Astrocyte of the hippocampus (primary cell): Measurements from ENCODE around the gene SCLY.

Experiments used
- DNase-seq: peaks from one replicate; pipeline ENCODE4 v3.0.0; 2011; ENCODE audit warnings: low read depth, low spot score

SCLY gene

DNA sequence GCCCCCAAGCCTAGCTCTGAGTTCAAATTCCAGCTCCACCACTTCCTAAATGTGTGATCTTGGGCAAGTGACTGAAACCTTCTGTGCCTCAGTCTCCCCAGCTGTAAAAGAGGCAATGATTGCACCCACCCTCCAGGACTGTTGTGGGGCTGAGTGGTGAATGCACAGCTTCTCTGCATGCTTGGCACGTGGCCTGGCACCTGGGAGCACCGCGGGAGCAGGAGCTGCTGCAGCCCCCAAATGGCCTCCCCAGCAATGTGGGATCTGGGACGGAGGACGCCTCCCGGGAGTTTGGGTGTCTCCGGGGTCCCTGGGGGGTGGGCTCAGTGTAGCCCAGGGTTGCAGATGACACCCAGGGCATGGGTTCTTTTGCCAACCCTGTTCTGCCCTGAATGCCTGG, 79.2 kb downstream of the SCLY start:
- DNase-seq: no peak

DNA sequence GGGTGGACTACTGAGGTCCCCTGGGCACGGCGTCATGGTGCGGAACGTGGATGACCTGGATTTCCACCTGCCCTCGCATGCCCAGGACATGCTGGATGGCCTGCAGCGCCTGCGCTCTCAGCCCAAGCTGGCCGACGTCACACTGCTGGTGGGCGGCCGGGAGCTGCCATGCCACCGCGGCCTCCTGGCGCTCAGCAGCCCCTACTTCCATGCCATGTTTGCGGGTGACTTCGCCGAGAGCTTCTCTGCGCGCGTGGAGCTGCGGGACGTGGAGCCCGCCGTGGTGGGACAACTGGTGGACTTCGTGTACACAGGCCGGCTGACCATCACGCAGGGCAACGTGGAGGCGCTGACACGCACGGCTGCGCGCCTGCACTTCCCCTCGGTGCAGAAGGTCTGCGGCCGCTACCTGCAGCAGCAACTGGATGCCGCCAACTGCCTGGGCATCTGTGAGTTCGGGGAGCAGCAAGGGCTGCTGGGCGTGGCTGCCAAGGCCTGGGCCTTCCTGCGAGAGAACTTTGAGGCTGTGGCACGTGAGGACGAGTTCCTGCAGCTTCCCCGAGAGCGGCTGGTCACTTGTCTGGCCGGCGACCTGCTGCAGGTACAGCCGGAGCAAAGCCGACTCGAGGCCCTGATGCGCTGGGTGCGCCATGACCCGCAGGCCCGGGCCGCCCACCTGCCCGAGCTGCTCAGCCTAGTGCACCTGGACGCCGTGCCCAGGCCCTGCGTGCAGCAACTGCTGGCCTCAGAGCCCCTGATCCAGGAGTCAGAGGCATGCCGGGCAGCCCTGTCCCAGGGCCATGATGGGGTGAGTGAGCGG, 80.1 kb downstream of the SCLY start:
- no peak for DNase-seq

DNA sequence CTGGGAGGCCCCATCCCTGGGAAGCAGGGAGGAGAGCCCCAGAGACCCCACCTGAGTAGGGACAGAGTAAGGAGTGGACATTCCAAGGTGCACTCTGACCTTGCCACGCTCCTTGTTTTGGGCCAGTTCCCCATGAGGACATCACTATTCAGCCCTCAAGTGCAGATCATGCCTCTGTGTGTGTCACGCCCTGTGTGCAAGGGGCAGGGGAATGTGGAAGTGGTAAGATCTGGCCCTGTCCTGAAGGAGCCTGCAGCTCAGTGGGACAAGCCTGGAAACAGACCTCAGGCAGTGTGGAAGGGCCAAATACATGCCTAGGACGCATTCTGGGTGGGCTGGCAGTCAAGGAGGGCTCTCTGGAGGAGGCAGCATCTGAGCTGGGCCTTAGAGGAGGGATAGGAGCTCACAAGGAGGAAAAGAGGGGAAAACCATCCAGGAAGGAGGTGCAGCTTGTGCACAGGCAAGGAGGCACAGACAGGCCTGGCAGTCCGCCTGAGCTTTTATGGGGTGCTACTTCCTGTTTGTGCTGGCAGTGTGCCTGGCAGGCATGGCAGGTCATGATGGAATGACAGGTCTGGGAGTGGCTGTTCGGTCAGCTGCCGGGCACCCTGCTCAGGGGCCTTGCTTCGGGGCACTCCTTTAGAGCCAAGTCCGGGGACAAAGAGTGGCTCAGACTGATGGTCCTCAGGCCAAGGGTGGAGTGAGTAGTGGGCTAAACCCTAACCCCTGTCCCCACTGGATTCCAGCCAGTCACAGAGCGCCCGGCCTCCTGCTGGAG, 80.9 kb downstream of the SCLY start:
- DNase-seq: no peak

DNA sequence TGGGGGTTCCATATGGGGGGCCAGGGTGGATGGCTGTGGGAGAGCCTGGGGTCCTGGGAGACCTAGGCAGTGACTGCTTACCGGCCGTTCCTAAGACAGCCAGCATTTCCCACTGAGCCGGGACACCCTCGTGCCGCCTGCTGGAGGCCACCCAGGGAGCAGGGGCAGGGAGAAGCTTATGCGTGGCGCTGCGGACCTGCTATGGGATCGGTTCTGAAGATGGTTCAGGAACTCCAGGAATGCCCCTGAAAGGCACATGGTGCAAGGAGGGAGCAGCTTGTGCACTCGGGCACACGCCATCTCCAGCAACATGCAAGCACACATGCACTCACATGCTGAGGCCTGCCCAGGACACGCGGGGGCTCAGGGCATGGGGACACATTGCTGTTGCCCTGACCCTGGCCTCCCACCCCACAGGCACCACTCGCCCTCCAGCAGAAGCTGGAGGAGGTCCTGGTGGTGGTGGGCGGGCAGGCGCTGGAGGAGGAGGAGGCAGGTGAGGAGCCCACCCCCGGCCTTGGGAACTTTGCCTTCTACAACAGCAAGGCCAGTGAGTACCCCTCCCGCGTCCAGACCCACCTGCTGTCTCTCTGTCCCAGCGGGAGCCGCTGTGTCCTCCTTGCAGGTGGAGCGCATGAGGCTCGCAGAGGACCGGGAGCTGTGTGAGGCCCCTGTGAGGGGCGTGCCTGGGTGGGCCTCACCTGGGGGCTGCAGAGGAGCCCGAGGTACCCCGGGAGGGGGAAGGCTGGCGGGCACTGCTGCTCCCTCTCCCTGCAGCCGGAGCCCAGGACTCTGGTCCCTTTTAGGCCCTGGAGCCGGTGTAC, 81.8 kb downstream of the SCLY start:
- no peak for DNase-seq

DNA sequence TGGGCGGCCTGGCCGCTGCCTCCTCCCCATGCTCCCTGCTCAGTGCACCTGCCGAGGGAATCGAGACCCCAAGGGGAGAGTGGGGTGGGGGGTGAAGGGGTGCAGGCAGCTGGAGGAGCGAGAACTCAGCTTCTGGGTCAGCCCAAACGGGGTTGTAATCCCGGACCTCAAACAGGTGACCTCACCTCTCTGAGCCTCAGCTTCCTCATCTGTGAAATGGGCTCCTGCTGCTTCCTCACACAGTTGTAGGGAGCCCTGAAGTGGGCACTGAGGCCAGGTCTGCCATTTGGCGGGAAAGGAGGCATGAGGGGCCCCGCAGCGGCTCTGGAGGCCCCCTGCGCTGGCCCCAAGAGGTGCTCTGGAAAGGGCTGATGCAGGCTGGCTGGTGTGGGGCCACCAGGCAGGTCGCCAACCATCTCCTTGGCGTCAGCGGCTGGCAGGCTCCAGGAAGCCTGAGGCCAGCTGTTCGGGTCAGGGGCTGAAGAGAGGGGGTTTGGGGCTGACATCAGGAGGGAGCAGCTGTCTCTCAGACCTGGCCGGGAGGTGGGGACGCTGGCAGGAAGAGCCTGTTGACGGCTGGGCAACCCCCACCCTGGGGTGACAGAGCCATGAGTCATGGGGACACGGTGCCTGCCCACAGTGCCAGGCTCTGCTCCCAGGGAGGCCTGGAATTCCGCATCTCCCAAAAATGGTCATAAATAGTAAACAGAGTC, 82.6 kb downstream of the SCLY start:
- peak; percentile 70 for DNase-seq

DNA sequence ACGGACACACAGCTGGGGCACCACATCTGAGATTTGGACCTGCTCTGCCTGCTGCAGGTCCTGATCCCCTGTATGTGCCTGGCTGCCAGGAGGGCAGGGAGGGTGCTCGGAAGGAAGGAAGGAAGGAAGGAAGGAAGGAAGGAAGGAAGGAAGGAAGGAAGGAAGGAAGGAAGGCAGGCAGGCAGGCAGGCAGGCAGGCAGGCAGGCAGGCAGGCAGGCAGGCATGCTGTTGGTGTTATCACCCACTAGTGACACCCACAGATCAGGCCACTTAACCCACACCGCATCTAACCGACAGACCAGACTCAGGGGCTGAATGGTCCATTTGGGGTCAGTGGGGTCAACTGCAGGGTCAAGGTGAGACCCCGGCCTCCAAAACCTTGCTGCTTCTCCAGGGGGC, 83.5 kb downstream of the SCLY start:
- DNase-seq: no peak

DNA sequence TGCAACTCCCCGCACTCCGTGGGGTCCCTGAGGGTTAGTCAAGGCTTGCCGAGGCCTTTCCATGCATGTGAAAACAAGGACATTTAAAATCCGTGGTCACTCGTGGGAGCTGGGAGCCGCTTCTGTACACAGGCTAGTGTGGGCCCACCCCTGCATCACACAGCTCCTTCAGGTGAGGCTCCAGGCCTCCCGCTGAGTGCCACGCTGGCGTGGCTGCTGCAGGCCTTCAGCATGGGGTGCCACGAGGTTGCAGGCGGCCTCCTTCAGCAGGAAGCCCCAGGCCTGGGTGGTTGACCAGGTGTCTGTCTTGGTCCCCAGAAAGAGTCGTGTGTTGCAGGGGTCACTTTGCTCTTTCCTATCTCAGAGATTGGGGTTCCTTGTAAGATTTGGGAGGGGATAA, 84.2 kb downstream of the SCLY start:
- DNase-seq: no peak

DNA sequence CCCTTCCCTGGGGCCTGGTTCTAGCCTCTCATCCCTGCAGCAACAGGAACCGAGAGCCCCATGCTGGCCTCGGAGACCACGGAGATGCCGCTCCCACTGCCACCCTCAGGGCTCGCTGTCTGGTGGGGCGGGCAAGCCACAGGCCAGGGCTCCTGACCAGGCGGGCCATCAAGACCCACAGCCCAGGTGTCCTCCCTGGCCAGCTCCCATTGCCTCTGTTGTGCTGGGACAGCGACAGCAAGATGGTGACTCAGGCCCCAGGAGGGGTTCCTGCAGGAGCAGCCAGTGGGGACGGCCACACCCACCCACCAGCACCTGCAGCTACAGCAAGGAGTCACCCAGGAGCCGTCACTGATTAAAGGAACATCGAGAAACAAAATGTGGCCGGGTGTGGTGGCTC, 85.0 kb downstream of the SCLY start:
- no peak for DNase-seq

DNA sequence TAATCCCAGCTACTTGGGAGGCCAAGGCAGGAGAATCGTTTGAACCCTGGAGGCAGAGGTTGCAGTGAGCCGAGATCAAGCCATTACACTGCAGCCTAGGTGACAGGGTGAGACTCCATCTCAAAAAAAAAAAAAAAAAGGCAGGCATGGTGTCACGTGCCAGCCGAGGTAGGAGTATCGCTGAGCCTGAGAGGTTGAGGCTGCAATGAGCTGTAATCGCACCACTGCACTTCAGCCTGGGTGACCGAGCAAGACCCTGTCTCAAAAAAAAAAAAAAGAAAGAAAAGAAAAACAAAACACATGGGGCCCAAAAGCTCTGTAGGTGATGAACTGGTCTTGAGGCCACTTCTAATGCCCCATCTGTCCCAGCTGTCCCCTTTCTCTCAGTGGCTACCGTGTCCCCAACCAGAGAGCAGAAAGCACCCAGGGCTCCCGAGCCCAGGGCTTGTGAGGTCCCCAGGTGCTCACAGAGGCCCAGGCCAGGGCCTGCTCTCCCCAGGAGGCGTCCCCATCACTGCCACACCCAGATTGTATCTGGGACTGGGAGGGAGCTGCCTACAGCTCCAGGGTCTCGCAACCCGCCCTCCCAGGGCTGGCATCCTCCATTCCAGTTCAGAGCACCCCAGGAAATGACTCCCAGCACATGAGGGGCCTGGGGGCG, 86.2 kb downstream of the SCLY start:
- no peak for DNase-seq

DNA sequence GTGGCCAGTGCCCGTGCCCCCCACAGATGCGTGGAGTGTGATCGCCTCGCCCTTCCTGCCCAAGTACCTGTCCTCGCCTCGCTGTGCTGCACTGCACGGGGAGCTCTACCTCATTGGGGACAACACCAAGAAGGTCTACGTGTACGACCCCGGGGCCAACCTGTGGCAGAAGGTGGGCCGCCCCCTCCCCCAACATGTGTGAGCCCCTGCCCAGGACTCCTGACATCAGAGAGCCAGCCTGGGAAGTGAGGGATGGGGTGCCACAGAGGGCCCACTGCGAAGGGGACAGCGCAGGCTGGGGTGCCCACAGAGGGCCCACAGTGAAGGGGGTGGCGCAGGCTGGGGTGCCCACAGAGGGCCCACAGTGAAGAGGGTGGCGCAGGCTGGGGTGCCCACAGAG, 88.2 kb downstream of the SCLY start:
- no peak for DNase-seq
